Stimulated activated CD8-positive, alpha-beta memory T cell treated with anti-CD3 and anti-CD28 coated beads, Interleukin-4, amount 100 ng/mL, for 1 hour (primary cell): Measurements from ENCODE around the gene TRPV5.

ENCODE experiments used
- DNase-seq, 2 donors: peaks; one replicate each; pipeline ENCODE4 v3.0.0-alpha.2; 2020; ENCODE audit warnings: low read depth in 2 of 2, low spot score in 1 of 2

Gene TRPV5

DNA sequence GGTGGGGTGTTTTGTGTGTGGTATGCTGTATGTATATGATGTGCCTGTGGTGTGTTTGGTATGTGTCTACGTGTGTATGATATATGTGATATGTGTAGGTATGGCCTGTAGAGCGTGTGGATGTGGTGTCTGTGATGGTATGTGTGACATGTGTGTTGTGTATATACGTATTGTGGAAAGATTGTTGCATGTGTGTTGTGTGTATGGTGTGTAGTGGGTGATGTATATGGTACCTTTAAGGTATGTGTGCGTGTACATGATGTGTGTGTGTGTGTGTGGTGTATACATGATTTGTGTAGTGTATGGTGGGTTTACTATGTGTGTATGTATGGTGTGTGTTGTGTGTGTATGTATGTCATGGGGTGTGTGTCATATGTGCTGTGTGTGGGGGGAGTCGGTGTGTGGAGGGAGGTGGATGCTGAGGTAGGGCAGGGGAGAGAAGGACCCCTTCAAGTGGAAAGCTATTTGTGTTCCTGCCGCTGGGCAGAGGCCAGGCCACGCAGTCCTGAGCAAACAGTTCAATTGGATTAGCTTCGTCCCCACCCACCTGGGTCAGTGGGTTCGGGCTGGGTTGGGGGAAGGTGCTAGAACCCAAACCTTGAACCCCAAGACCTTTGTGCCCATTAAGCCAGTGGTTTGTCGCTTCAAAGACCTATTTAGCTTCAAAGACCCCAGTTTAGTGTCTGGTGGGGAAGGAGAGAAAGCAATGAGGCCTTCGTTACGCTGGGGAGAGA is 46.1 kb downstream of the TRPV5 start:
- no peak for DNase-seq

- DNase-seq: no peak
These were observed 46.7 kb downstream of the TRPV5 start for GRCh38 chr7:142886866-142887265.

DNA sequence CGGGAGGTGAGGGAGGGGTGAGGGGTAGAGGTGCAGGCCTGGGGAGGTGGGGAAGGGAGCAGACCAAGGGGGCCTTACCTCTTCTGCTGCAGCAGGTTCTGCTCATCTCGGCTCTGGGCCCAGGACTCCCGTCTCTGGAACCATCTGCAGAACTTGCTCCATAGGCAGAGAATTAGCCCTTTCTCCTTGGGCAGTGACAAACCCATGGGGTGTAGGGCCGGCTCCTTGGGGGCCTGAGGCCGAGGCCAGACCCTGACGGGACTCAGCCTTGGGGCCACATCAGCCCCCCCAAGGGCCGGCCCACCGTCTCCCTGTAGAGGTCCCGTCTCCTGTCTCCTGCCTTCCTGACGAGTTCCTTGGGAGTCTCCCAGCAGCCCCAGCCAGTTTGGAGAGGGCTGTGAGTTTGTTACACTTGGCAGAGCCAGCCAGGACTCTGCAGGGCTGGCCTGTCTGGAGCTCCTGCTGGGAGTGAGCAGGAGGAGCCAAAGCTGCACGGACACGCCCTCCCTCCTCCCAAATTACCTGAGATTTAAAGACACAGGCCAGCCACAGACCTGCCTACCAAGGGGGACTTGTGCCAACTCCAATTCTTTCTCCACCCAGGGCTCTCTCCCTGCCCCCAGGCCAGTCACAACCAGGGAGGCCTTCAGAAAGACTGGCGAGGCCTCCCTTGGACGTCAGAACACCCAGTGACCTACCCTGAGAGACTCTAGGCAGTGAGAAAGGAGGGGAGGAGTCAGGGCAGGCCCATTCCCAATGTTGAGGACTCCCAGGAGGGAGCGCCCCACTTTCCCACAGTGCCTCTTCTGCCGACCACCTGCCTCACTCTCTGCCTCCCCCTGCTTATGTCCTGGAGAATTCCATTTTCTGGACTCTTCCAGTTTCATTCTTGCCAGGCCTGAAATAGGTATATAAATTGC is 48.0 kb downstream of the TRPV5 start, which contains the start of gene TRPV6:
Gene TRPV6 (minus strand): TSS at position 435 of the 920 bp plus-strand sequence.
- no peak for DNase-seq

- DNase-seq: no peak
These were observed 49.3 kb downstream of the TRPV5 start for GRCh38 chr7:142884286-142884640.

DNA sequence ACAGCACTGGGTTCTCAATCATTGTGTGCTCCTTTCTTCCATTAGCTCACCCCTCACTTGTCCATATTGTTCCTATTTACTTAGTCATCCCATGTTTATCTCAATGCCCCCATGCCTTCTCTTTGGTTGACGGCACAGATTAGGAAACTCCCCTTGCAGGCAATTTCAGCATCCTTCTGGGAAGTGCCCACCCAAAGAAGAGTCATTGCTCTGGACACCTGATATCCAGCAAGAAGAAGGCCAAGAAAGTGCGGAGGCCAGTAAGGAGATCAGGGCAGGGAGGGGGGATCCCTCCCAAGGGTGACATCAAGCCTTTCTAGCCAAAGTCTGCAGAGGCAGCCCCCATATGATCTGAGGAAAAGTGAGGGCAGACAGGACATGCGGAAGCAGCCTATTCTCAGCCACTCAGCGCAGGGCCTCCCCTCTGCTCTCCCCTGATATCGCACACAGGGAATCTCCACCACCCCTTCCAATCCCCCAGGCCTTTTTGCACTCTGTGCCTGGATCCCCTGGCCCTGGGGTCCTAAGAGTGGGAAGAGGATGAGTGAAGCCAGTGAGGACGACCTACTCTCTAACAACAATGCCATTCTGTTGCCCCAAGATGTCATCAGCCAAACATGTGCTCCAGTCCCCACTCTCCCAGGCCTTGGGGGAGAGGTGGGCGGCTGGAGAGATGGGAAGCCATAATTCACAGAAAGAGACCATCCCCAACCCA is 49.8 kb downstream of the TRPV5 start:
- DNase-seq: no peak

GRCh38 chr7:142883145-142883544 is 50.4 kb downstream of the TRPV5 start:
- no peak for DNase-seq

DNA sequence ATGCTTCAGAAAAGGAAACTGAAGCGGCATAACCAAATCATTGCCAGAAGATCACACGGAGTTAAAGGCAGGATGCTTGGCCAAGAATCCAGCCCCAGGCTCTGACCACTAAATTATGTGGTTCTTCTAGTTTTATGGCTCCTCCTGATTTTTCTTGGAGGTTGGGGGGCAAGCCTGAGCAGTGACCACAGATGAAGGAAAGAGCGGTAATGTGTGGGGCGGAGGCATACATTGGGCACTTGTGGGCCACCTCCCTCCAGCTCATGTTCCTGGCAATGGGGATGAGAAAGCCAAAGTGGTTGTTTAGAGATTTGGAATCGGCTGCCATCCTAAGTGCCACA is 51.2 kb downstream of the TRPV5 start:
- DNase-seq: no peak

DNA sequence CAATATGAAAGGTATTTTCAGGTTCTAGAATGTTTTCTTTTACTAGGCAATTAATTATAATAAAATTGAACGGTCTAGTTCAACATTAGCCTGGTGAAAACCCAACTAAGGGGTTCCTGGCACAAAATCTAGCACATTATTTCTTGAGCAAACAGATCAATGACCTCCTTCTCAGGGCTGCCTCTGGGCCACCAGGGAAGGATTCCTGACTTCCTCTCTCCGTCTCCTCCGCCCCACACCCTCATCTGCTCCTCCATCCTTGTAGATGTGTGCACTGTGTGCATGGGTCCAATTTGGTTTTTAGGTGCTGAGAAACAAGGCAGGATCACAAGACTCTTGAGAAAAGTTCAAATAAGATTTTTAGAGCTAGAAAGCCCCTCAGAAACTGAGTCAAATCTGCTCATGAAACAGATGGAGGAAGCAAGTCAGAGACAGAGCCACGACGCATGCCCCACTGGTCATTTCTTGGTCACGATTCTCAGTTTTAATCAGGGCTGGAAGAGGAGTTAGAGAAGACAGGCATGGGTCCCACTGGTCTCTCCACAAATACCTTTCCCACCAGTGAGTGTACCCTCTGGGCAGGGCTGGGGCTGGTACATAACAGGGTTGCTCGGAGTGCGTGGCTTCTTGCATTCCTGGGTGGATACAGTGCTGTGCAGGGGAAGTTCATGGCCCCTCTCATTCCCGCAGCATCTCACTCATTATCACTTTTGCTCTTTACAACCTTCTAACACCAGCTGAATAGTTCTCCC is 51.8 kb downstream of the TRPV5 start:
- no peak for DNase-seq

DNA sequence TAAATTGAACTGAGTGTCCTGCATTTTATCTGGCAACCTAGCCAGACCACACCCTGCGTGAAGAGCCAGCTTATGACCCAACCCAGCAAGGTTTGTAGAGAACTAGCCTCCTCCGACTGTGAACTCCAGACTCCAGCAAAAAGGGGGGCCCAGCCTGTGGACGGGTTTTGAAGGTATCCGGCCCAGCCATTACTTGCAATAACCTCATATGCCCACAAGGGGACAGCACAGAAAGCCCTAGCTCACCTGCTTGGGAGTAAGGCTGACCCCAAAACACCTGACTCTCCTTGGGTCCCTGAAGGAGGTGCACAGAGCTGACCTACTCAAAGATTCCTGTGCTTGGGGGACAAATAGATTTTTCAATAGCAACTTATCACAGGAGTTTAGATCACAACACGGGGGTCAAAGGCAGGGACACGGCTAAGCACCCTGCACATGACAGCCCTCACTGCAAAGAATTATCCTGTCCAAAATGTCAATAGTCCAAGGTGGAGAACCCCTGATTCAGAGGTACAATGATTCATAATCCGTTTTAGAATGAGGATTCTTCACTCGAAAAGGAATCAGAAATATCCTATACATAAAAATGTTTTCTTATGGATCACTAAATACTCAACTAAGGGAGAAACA is 52.6 kb downstream of the TRPV5 start:
- no peak for DNase-seq

GRCh38 chr7:142879060-142879459 is 54.5 kb downstream of the TRPV5 start:
- no peak for DNase-seq

DNA sequence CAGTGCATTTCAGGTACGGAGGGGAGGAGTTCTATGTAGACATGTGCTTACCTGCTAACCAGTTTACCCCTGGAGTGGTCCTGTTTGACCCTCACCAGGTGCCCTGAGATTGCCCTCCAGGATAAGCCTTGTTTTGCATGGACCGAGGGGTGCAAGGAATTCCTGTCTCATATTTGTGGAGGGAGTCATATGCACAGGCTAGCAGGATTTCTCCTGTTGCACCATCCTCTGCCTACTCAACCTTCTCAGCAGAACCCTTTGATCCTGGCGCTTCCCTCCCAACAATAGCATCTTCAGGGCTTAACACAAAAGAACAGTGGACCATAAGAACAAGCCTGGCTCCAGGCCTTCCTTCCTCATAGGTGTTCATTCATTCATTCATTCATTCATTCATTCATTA is 55.2 kb downstream of the TRPV5 start:
- no peak for DNase-seq

GRCh38 chr7:142876991-142877910 is 56.3 kb downstream of the TRPV5 start:
- no peak for DNase-seq

DNA sequence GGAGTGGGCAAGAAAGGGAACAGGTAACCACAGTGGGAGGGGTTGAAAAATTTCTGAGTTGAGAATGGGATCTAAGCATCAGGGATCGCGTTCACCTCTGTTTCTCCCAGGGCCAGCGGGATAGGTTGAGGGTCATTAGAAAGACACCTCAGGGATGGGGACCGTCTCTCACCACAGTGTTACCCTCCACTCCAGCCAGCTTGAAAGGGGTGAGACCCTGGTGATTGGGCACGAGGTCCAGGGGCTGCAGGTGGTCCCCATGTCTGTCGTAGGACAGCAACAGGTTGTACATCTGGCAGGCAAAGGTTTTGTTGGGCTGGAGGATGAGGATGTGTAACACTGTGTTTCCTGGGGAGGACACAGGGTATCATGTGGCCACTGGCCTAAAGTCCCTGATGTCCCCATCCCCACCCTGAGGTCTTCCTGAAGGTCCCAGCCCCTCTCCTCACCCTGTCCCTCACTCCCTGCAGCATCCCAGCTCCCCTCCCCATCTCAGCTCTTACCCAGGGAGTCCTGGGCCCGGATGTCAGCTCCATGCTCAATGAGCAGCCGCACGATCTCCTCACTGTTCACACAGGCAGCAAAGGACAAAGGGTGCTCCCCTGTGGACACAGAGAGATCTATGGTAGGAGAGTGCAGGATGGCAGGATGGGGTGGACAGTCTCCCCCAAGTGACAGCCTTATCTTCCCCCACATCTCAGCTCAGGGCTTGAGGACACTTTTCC is 57.1 kb downstream of the TRPV5 start:
- DNase-seq: no peak

DNA sequence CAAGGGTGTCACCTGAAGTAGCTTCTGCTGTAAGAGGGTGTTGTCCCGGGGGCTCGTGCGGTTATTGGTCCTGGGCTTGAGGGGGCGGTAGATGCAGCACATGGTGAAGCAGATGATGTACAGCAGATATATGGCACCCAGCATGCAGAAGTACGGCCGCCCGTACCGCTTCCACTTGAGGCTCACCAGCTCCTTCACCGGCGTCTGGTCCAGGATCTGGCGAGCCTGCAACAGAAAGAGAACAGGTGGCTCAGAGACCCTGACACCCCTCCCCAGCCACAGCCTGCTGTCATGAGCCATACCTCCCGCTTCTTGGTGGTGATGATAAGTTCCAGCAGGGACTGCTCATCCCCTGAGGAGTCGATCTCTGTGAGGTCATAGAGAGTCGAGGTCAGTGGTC is 58.1 kb downstream of the TRPV5 start:
- no peak for DNase-seq

GRCh38 chr7:142874837-142875236 is 58.7 kb downstream of the TRPV5 start:
- no peak for DNase-seq

DNA sequence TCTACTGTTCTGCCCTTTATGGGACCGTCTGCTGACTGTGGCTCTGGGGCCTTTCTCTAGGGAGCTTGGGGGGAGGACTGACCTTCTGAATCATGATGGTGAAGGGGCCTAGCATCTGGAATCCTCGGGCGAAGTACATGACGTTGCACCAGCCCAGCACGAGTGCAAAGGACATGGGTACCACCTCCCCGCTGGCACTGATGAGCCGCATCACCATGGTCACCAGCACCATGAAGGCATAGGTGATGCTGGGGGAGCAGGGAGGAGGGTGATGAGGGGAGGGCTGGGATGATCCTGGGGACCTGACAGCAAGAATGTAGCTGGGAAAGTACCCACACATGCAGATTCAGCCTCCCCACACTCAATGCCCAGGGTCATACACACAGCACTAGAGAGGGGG is 59.1 kb downstream of the TRPV5 start:
- DNase-seq: no peak

- no peak for DNase-seq
These were observed 59.7 kb downstream of the TRPV5 start for GRCh38 chr7:142873871-142874270.

DNA sequence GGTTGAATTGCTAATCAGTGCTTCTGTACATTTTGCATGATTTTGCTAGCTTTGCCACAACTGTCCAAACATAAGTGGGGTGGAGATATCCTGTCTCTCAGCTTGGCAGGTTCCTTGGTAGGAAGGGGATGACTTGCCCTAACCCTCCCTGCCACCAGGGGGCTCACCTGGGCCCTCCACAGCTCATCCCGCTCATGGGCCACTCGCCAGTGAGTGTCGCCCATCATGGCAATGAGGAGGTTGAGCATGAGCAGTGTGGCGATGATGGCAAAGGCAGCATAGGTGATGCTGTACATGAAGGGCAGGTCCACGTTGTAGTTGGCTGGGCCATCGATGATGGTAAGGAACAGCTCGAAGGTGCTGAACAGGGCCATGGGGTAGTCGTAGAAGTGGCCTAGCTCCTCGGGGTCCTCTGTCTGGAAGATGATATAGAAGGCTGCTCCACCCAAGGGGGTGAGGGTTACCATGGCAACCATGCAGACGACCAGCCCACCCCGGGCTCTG is 60.2 kb downstream of the TRPV5 start:
- no peak for DNase-seq
